GM15510 (cell line): ENCODE data around the gene TASOR2.

Experiments used
- POLR2A ChIP-seq: IDR thresholded peaks from 3 replicates; pipeline ENCODE4 v1.6.1; 2011; ENCODE audit warnings: borderline replicate concordance; ENCODE audit not compliant: insufficient read length; ENCODE audit errors: extremely low read depth

TASOR2 gene

GRCh38 chr10:5732141-5732540, 47.5 kb downstream of the TASOR2 start:
- no peak for TF ChIP-seq POLR2A
